HG02763 (cell line): Measurements from ENCODE around the gene ZBTB7C.

Experiments used
- ATAC-seq: cut with Tn5 transposase; IDR thresholded peaks from one replicate; pipeline ENCODE4 v1.9.1; 2021; ENCODE audit warnings: mild to moderate bottlenecking, moderate library complexity; ENCODE audit not compliant: unreplicated experiment

ZBTB7C gene

GRCh38 chr18:48152549-48152948, 256.6 kb downstream of the ZBTB7C start:
- no peak for ATAC-seq

GRCh38 chr18:48151421-48152065, 257.6 kb downstream of the ZBTB7C start:
- ATAC-seq = no peak

- no peak for ATAC-seq
Measured at GRCh38 chr18:48149020-48149685, 260.0 kb downstream of the ZBTB7C start.

GRCh38 chr18:48142994-48143393, 266.2 kb downstream of the ZBTB7C start:
- no peak for ATAC-seq

GRCh38 chr18:48142353-48142752, 266.8 kb downstream of the ZBTB7C start:
- ATAC-seq = no peak

- ATAC-seq = no peak
Measured at GRCh38 chr18:48140731-48141130, 268.5 kb downstream of the ZBTB7C start.

GRCh38 chr18:48139431-48140347, 269.5 kb downstream of the ZBTB7C start:
- ATAC-seq = no peak

- ATAC-seq = no peak
Measured at GRCh38 chr18:48138660-48139430, 270.3 kb downstream of the ZBTB7C start.

GRCh38 chr18:48138210-48138609, 271.0 kb downstream of the ZBTB7C start:
- no peak for ATAC-seq

GRCh38 chr18:48137374-48138081, 271.7 kb downstream of the ZBTB7C start:
- ATAC-seq = no peak

GRCh38 chr18:48136827-48137373, 272.3 kb downstream of the ZBTB7C start:
- ATAC-seq = no peak

- ATAC-seq = no peak
Measured at GRCh38 chr18:48136051-48136826, 272.9 kb downstream of the ZBTB7C start.

GRCh38 chr18:48135436-48135966, 273.7 kb downstream of the ZBTB7C start:
- ATAC-seq = no peak

GRCh38 chr18:48134609-48135008, 274.6 kb downstream of the ZBTB7C start:
- ATAC-seq = no peak

GRCh38 chr18:48133671-48134251, 275.4 kb downstream of the ZBTB7C start:
- ATAC-seq = no peak

GRCh38 chr18:48132797-48133655, 276.2 kb downstream of the ZBTB7C start:
- ATAC-seq = no peak

GRCh38 chr18:48131042-48131441, 278.1 kb downstream of the ZBTB7C start:
- ATAC-seq = no peak
